GM19043 (cell line): ENCODE data around the gene PCDHA11.

Source experiments
- ATAC-seq: cut with Tn5 transposase; IDR thresholded peaks from one replicate; pipeline ENCODE4 v1.9.1; 2021; ENCODE audit warnings: low read depth; ENCODE audit not compliant: unreplicated experiment

Gene PCDHA11

DNA sequence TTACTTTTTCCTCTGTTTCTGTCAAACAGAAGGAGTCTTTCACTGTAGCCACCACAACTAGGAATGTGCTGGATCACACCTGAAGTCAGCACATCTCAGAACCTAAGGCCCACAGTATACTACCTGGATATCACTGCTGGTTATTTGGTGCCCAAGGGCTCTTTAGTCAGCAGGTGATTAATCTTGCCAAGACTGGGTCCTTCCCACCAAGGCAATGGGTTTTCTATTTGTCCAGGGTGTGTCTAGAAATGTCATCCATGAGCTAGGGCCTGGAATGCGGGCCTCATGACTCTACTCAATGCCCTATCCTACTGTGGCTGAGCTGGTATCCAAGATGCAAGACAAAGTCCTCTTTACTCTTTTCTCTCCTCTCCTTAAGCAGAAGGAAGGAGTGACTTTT lies 47.6 kb downstream of the PCDHA11 start:
- no peak for ATAC-seq
